ENCODE data around the gene ATN1. TPM values are rescaled to one million over a fixed set of nuclear protein-coding genes. Genes with fewer than 3 reads are reported as not detected.
A peak's percentile ranks its signal among the peaks of the same experiment; 100 is the strongest.

Gene ATN1
- total RNA-seq, 2 experiments from 2014 or later, result 33.9 to 34.6 TPM

- POLR2A ChIA-PET, result interaction anchor here (1.0 to 11.8 kb wide), 7 partner anchors 11 to 196 kb away, joined by 3 to 1188 read pairs (median 37); partner anchors contain the start of genes ATN1, EMG1, MLF2 and PHB2
- peaks cover 27% of the 10 kb centered on the region for H3K36me3 Mint-ChIP-seq (ENCODE audit: low read depth)
Measured at GRCh38 chr12:6948873-6949594, 21.3 kb downstream of the ATN1 start.

GRCh38 chr12:6950401-6950801 lies 22.6 kb downstream of the ATN1 start:
- peak overlapping the region; percentile 94 for H3K4me3 Mint-ChIP-seq
- peaks cover 39% of the 10 kb centered on the region for H3K36me3 Mint-ChIP-seq (ENCODE audit: low read depth)
- POLR2A ChIA-PET, result interaction anchor here (1.0 to 11.8 kb wide), 5 partner anchors 10 to 198 kb away, joined by 3 to 1188 read pairs (median 37); partner anchors contain the start of genes ATN1, CDCA3, EMG1 and MLF2
- DNase-seq, result no peak
- no peaks in the 10 kb centered on the region for H3K27me3 Mint-ChIP-seq
- H3K4me1 Mint-ChIP-seq, result peaks cover 78% of the 10 kb centered on the region
- no peaks in the 10 kb centered on the region for H3K9me3 Mint-ChIP-seq
- CTCF ChIA-PET, result interaction anchor here (0.9 to 11.2 kb wide), 9 partner anchors 11 to 261 kb away, joined by 3 to 465 read pairs (median 6); partner anchors contain the start of genes SPSB2, USP5 and ZNF384
- peak overlapping the region; percentile 99 for H3K27ac Mint-ChIP-seq

More at GRCh38 chr12:6948873-6949594, 21.3 kb downstream of the ATN1 start:
- Mint-ChIP-seq H3K27me3 (no peaks in the 10 kb centered on the region), H3K27ac (peak overlapping the region; percentile 77), H3K4me3 (peak overlapping the region; percentile 37), H3K9me3 (no peaks in the 10 kb centered on the region), H3K4me1 (peaks cover 74% of the 10 kb centered on the region)
- CTCF ChIA-PET, result interaction anchor here (0.8 to 11.2 kb wide), 11 partner anchors 12 to 260 kb away, joined by 3 to 465 read pairs (median 5); partner anchors contain the start of genes LPCAT3, SPSB2, USP5 and ZNF384
- DNase-seq, result no peak

- Mint-ChIP-seq H3K4me1 (peaks cover 78% of the 10 kb centered on the region), H3K4me3 (peak within 1 kb of the TSS; percentile 94), H3K27me3 (no peaks in the 10 kb centered on the region), H3K36me3 (ENCODE audit: low read depth) (peaks cover 45% of the 10 kb centered on the region), H3K9me3 (no peaks in the 10 kb centered on the region), H3K27ac (peak within 1 kb of the TSS; percentile 99)
- ChIA-PET POLR2A (interaction anchor here (0.9 to 11.8 kb wide), 9 partner anchors 9 to 198 kb away, joined by 3 to 1188 read pairs (median 6); partner anchors contain the start of genes ATN1, CDCA3, EMG1 and MLF2), CTCF (interaction anchor here (1.0 to 11.2 kb wide), 7 partner anchors 10 to 262 kb away, joined by 3 to 465 read pairs (median 10); partner anchors contain the start of genes LPCAT3 and ZNF384)
- peak; percentile 70 for DNase-seq
Measured at GRCh38 chr12:6950811-6951540, 23.2 kb downstream of the ATN1 start, which contains the start of gene PTPN6. PTPN6 (plus strand) TSS chr12:6951356; CDS start chr12:6951513, 157 bp downstream.

- Mint-ChIP-seq H3K4me1 (peaks cover 79% of the 10 kb centered on the region), H3K27me3 (no peaks in the 10 kb centered on the region), H3K27ac (peak overlapping the region; percentile 99), H3K36me3 (ENCODE audit: low read depth) (peaks cover 51% of the 10 kb centered on the region), H3K4me3 (peak overlapping the region; percentile 94), H3K9me3 (no peaks in the 10 kb centered on the region)
- ChIA-PET CTCF (interaction anchor here (0.8 to 11.2 kb wide), 10 partner anchors 8 to 162 kb away, joined by 3 to 465 read pairs (median 9); partner anchors contain the start of genes C12orf57, LPCAT3, RNU7-1 and SPSB2), POLR2A (interaction anchor here (0.9 to 11.8 kb wide), 12 partner anchors 8 to 157 kb away, joined by 3 to 1188 read pairs (median 8); partner anchors contain the start of genes ATN1, C12orf57, CDCA3 and EMG1)
- DNase-seq, result no peak
Measured at GRCh38 chr12:6951551-6952120, 23.9 kb downstream of the ATN1 start.

GRCh38 chr12:6952121-6952862 lies 24.5 kb downstream of the ATN1 start:
- Mint-ChIP-seq H3K36me3 (ENCODE audit: low read depth) (peaks cover 58% of the 10 kb centered on the region), H3K4me1 (peaks cover 79% of the 10 kb centered on the region), H3K27ac (peak overlapping the region; percentile 99), H3K27me3 (no peaks in the 10 kb centered on the region), H3K4me3 (peak overlapping the region; percentile 94), H3K9me3 (no peaks in the 10 kb centered on the region)
- DNase-seq, result no peak
- CTCF ChIA-PET, result interaction anchor here (0.8 to 11.2 kb wide), 8 partner anchors 8 to 161 kb away, joined by 3 to 465 read pairs (median 10); partner anchors contain the start of genes C12orf57, RNU7-1 and SPSB2
- POLR2A ChIA-PET, result interaction anchor here (0.8 to 11.8 kb wide), 11 partner anchors 8 to 229 kb away, joined by 3 to 1188 read pairs (median 9); partner anchors contain the start of genes ATN1, C12orf57, CDCA3 and COPS7A

GRCh38 chr12:6952863-6953441 lies 25.2 kb downstream of the ATN1 start:
- Mint-ChIP-seq H3K4me3 (peak overlapping the region; percentile 94), H3K27ac (peak overlapping the region; percentile 99), H3K9me3 (no peaks in the 10 kb centered on the region), H3K36me3 (ENCODE audit: low read depth) (peaks cover 64% of the 10 kb centered on the region), H3K4me1 (peaks cover 79% of the 10 kb centered on the region), H3K27me3 (no peaks in the 10 kb centered on the region)
- POLR2A ChIA-PET, result interaction anchor here (0.8 to 11.8 kb wide), 10 partner anchors 7 to 229 kb away, joined by 3 to 1188 read pairs (median 9); partner anchors contain the start of genes ATN1, C12orf57, CDCA3 and COPS7A
- DNase-seq, result no peak
- CTCF ChIA-PET, result interaction anchor here (1.0 to 11.2 kb wide), 7 partner anchors 8 to 160 kb away, joined by 4 to 465 read pairs (median 11); partner anchors contain the start of genes C12orf57, RNU7-1 and SPSB2

GRCh38 chr12:6953442-6954315 lies 25.9 kb downstream of the ATN1 start:
- DNase-seq, result peak; percentile 84
- peaks cover 72% of the 10 kb centered on the region for H3K36me3 Mint-ChIP-seq (ENCODE audit: low read depth)
- peaks cover 81% of the 10 kb centered on the region for H3K4me1 Mint-ChIP-seq
- peak overlapping the region; percentile 99 for H3K27ac Mint-ChIP-seq
- no peaks in the 10 kb centered on the region for H3K9me3 Mint-ChIP-seq
- CTCF ChIA-PET, result interaction anchor here (1.1 to 11.2 kb wide), 6 partner anchors 7 to 82 kb away, joined by 4 to 465 read pairs (median 10); partner anchors contain the start of genes C12orf57 and RNU7-1
- POLR2A ChIA-PET, result interaction anchor here (0.8 to 13.2 kb wide), 13 partner anchors 6 to 155 kb away, joined by 3 to 1188 read pairs (median 5); partner anchors contain the start of genes ATN1, C12orf57, EMG1 and PHB2
- peak overlapping the region; percentile 94 for H3K4me3 Mint-ChIP-seq
- H3K27me3 Mint-ChIP-seq, result no peaks in the 10 kb centered on the region

GRCh38 chr12:6954316-6955107 lies 26.8 kb downstream of the ATN1 start:
- no peak for DNase-seq
- peak overlapping the region; percentile 94 for H3K4me3 Mint-ChIP-seq

GRCh38 chr12:6955108-6956020 lies 27.6 kb downstream of the ATN1 start:
- Mint-ChIP-seq H3K36me3 (ENCODE audit: low read depth) (peaks cover 86% of the 10 kb centered on the region), H3K27me3 (no peaks in the 10 kb centered on the region), H3K4me1 (peaks cover 83% of the 10 kb centered on the region), H3K4me3 (peak overlapping the region; percentile 94), H3K9me3 (no peaks in the 10 kb centered on the region), H3K27ac (peak overlapping the region; percentile 99)
- CTCF ChIA-PET, result interaction anchor here (0.6 to 12.2 kb wide), 3 partner anchors 7 to 17 kb away, joined by 3 to 465 read pairs (median 8); partner anchors contain the start of genes C12orf57, PTPN6 and RNU7-1
- POLR2A ChIA-PET, result interaction anchor here (1.1 to 13.2 kb wide), 2 partner anchors 8 to 11 kb away, joined by 3 to 1188 read pairs; partner anchors contain the start of genes C12orf57, PTPN6 and RNU7-1
- no peak for DNase-seq

More at GRCh38 chr12:6954316-6955107, 26.8 kb downstream of the ATN1 start:
- Mint-ChIP-seq H3K27me3 (no peaks in the 10 kb centered on the region), H3K9me3 (no peaks in the 10 kb centered on the region), H3K36me3 (ENCODE audit: low read depth) (peaks cover 80% of the 10 kb centered on the region), H3K4me1 (peaks cover 82% of the 10 kb centered on the region), H3K27ac (peak overlapping the region; percentile 99)
- POLR2A ChIA-PET, result interaction anchor here (0.8 to 13.2 kb wide), 7 partner anchors 7 to 153 kb away, joined by 3 to 1188 read pairs (median 3); partner anchors contain the start of genes C12orf57, EMG1, PHB2 and PTPN6
- CTCF ChIA-PET, result interaction anchor here (0.6 to 1.3 kb wide), 4 partner anchors 10 to 82 kb away, joined by 3 to 8 read pairs (median 5); no protein-coding TSS in a partner anchor

Data from activated CD4-positive, alpha-beta memory T cell treated with anti-CD3 and anti-CD28 coated beads, Interleukin-2, amount 10 ng/mL, durations not matched to agents 7 days and 5 days (primary cell).